ENCODE measurements around the gene LTBP3.

DNA sequence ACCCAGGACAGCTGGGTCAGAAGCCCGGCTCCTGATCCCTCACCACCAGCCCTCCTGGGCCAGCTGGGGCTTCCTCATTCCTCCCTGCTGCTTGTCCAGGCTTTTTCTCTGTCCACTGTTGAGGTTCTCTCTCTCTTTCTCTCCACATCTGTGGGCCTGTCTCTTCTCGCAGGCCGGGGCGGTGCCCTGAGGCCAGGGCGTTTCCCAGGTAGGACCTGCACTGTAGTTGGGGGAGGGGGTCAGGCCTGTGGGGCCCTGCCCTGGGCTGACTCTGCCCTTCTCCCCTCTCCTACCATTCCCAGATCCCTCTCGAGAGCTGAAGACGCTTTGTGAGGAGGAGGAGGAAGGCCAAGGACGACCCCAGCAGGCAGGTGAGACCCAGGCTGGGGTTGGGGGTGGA, 22.6 kb upstream of the LTBP3 start:
- TF ChIP-seq CTCF (conservative IDR thresholded peaks at IDR 0.05 in 1 of 2, IDR thresholded peaks at IDR 0.05 in 1 of 2; ENCODE audit: low read depth in 1 of 2, low read length in 2 of 2) (no peak), EZH2 (IDR thresholded peaks at IDR 0.05; ENCODE audit: low read length, missing control alignments) (no peak)
